ENCODE data around the gene ZNF835.

DNA sequence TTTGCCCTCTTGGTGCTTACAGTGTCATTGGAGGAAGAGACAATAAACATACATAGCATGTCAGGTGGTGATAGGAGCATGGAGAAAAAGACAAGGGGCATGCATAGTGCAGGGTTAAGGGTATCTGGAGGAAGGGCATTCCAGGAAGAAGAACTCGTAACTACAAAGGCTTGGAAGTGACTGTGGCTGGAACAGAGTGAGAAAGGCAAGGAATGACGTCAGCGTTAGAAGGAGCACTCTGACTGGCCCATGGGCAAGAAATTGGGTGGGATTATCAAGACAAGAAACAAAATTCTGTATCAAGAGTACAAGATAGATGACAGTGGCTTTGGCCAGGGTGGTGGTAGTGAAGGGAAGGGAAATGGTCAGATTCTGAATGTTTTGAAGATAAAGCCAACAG lies 17.4 kb downstream of the ZNF835 start:
- TF ChIP-seq CTCF (IDR thresholded peaks at IDR 0.05 in 4 of 5, conservative IDR thresholded peaks at IDR 0.05 in 1 of 5) (no peak), POLR2A (IDR thresholded peaks at IDR 0.05) (no peak)

Data from gastrocnemius medialis (tissue), 4 donors.